Activated CD8-positive, alpha-beta memory T cell treated with anti-CD3 and anti-CD28 coated beads, Interleukin-2, amount 50 U/mL, for 24 hours (primary cell): ENCODE data around the gene ALLC.
"Not testable (repeated sequence)": the region's sequence is repeated elsewhere in the genome, so short reads cannot be mapped to it uniquely, and the experiment has no call there.

Source experiments
- DNase-seq: peaks from one replicate; pipeline ENCODE4 v3.0.0-alpha.2; 2020; ENCODE audit errors: extremely low read depth

The ALLC gene

GRCh38 chr2:3657881-3658280 lies at the start of gene ALLC:
TSS of gene ALLC (plus strand) at chr2:3658200. CDS start at chr2:3671158, 12,958 bp downstream.
- DNase-seq: no peak

- no peak for DNase-seq
Measured at GRCh38 chr2:3608373-3609278, 49.4 kb upstream of the ALLC start.

- not testable (repeated sequence) for DNase-seq
Measured at GRCh38 chr2:3609279-3609673, 48.7 kb upstream of the ALLC start.

GRCh38 chr2:3610415-3610814 lies 47.6 kb upstream of the ALLC start:
- DNase-seq: no peak

GRCh38 chr2:3610881-3611505 lies 47.0 kb upstream of the ALLC start:
- DNase-seq: no peak

- no peak for DNase-seq
Measured at GRCh38 chr2:3611589-3611988, 46.4 kb upstream of the ALLC start.

- DNase-seq: no peak
Measured at GRCh38 chr2:3612639-3613523, 45.1 kb upstream of the ALLC start.

- DNase-seq: no peak
Measured at GRCh38 chr2:3613524-3613905, 44.5 kb upstream of the ALLC start.

- not testable (repeated sequence) for DNase-seq
Measured at GRCh38 chr2:3614743-3615142, 43.3 kb upstream of the ALLC start.

GRCh38 chr2:3615541-3616200 lies 42.3 kb upstream of the ALLC start:
- not testable (repeated sequence) for DNase-seq

GRCh38 chr2:3616435-3617197 lies 41.4 kb upstream of the ALLC start:
- not testable (repeated sequence) for DNase-seq

GRCh38 chr2:3617198-3617890 lies 40.7 kb upstream of the ALLC start:
- no peak for DNase-seq

- no peak for DNase-seq
Measured at GRCh38 chr2:3618367-3618766, 39.6 kb upstream of the ALLC start.

GRCh38 chr2:3619033-3619432 lies 39.0 kb upstream of the ALLC start:
- no peak for DNase-seq

- DNase-seq: not testable (repeated sequence)
Measured at GRCh38 chr2:3619661-3620060, 38.3 kb upstream of the ALLC start.

- DNase-seq: no peak
Measured at GRCh38 chr2:3620834-3621233, 37.2 kb upstream of the ALLC start.

GRCh38 chr2:3622967-3623366 lies 35.0 kb upstream of the ALLC start:
- DNase-seq: no peak

- DNase-seq: no peak
Measured at GRCh38 chr2:3624059-3624794, 33.8 kb upstream of the ALLC start.

GRCh38 chr2:3625186-3625585 lies 32.8 kb upstream of the ALLC start:
- DNase-seq: no peak
